Keratinocyte (primary cell): Measurements from ENCODE around the gene RTP5.

Source experiments
- EZH2 ChIP-seq: IDR thresholded peaks from one replicate; pipeline ENCODE4 v1.6.1; 2012; ENCODE audit warnings: inconsistent platforms, mild to moderate bottlenecking, low read length, moderate library complexity
- TF ChIP-seq, protein P1 (sequence below), 3 experiments: IDR thresholded peaks in 1 of 3; conservative IDR thresholded peaks in 1 of 3; optimal IDR thresholded peaks in 1 of 3; 2 replicates in 2 of 3; 3 replicates in 1 of 3; pipeline versions ENCODE3 to v1.5.1; 2011; ENCODE audit warnings: low read length in 3 of 3, mild to moderate bottlenecking in 3 of 3, moderate library complexity in 2 of 3, control low read depth in 1 of 3, inconsistent platforms in 1 of 3; ENCODE audit not compliant: insufficient read depth in 2 of 3; ENCODE audit errors: extremely low read depth in 1 of 3

DNA sequence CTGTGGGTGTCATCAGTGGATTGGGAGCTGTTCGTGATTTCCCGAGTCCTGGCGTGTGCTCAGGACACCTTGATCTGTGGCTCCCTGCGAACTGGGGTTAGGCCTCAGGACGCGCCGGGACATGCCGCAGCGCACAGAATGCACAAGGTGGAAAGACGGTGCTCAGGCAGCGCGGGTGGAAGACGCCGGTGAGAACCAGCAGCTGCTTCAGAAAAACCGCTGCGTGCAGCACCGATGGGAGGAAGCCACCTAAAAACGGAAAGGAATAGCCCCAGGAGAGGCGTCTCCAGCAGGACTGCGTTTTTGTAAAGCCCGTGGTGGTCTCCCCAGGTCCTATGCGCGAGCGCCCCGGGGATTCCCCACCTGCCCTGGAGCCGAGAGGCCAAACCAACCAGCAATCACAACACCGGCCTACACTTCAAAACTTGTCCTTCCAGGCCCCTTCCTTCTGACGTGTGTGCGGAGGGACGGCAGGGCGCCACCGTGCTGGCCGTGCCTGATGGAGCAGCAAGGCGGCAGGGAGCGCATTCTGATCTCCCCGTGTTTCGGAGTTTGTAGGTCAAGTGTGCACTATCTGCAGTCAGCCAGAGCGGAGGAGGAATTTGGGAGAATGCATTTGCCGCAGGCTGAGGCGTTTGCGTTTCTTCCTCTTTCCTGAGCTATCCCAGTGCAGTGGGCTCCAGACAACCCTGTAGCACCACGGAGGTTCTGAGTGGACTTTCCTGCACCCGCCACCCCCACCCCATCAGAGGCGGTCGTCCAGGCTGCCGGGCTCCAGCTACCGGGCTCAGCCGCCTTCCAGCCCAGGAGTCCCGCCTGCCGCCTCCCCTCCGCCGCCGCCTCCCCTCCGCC, 32.2 kb downstream of the RTP5 start:
- TF ChIP-seq, protein P1, sequence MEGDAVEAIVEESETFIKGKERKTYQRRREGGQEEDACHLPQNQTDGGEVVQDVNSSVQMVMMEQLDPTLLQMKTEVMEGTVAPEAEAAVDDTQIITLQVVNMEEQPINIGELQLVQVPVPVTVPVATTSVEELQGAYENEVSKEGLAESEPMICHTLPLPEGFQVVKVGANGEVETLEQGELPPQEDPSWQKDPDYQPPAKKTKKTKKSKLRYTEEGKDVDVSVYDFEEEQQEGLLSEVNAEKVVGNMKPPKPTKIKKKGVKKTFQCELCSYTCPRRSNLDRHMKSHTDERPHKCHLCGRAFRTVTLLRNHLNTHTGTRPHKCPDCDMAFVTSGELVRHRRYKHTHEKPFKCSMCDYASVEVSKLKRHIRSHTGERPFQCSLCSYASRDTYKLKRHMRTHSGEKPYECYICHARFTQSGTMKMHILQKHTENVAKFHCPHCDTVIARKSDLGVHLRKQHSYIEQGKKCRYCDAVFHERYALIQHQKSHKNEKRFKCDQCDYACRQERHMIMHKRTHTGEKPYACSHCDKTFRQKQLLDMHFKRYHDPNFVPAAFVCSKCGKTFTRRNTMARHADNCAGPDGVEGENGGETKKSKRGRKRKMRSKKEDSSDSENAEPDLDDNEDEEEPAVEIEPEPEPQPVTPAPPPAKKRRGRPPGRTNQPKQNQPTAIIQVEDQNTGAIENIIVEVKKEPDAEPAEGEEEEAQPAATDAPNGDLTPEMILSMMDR (optimal IDR thresholded peaks at IDR 0.05 in 1 of 3, IDR thresholded peaks at IDR 0.05 in 1 of 3, conservative IDR thresholded peaks at IDR 0.05 in 1 of 3; ENCODE audit: extremely low read depth in 1 of 3, insufficient read depth in 2 of 3, low read length in 3 of 3), result no peak
- no peak for TF ChIP-seq EZH2
